Endothelial cell of umbilical vein (primary cell): ENCODE results near the gene ENGASE. TPM values are rescaled to one million over a fixed set of nuclear protein-coding genes. Genes with fewer than 3 reads are reported as not detected.

Experiments used
- BruUV-seq: library from RNA; stranded (reverse); fragments of 400-500 nt; replicated peaks from 2 replicates; lab custom pipeline; 2021; lab: Mats Ljungman, UMichigan
- CTCF ChIA-PET: fragments of 300-600, 350-600 bp; sonication (Branson Sonifier 250); formaldehyde crosslinking; loops from one replicate; lab custom pipeline; 2021; ENCODE audit warnings: antibody characterized with exemption, inconsistent platforms; lab: Charles Lee
- POLR2A ChIA-PET: fragments of 300-600, 350-600 bp; sonication (Branson Sonifier 250); formaldehyde crosslinking; loops from one replicate; lab custom pipeline; 2021; ENCODE audit warnings: antibody characterized with exemption, inconsistent platforms; lab: Charles Lee
- DNase-seq: peaks from one replicate; pipeline ENCODE4 v3.0.0-alpha.2; 2011; ENCODE audit warnings: low read depth, low spot score
- FAIRE-seq: peaks from 2 replicates; lab custom pipeline; 2011; peaks lifted over from hg19 to GRCh38; lab: Jason Lieb, UNC
- H2AFZ ChIP-seq: 2 replicates; pipeline ENCODE4 v1.6.0; 2012; ENCODE audit warnings: low read depth, low read length, control low read depth, inconsistent platforms
- H3K27ac ChIP-seq: 2 replicates; pipeline ENCODE4 v1.5.1; 2011; ENCODE audit warnings: low read depth, mild to moderate bottlenecking, control low read depth, low read length, moderate library complexity; ENCODE audit not compliant: insufficient read depth
- H3K27me3 ChIP-seq, 2 experiments: 2 replicates each; pipeline versions ENCODE4 v1.6.0 to v1.6.1; 2011; ENCODE audit warnings: low read length in 2 of 2, mixed read lengths in 1 of 2; ENCODE audit not compliant: control insufficient read depth in 2 of 2, insufficient read depth in 2 of 2
- H3K36me3 ChIP-seq, 2 experiments: 2 replicates in 1 of 2; 3 replicates in 1 of 2; pipeline ENCODE4 v1.5.1; 2011; ENCODE audit warnings: low read length in 2 of 2, mild to moderate bottlenecking in 1 of 2, moderate library complexity in 1 of 2; ENCODE audit not compliant: control insufficient read depth in 2 of 2, insufficient read depth in 2 of 2; ENCODE audit errors: extremely low read depth in 1 of 2
- H3K4me1 ChIP-seq: 3 replicates; pipeline ENCODE4 v1.5.1; 2011; ENCODE audit warnings: mild to moderate bottlenecking, low read length; ENCODE audit not compliant: control insufficient read depth, insufficient read depth; ENCODE audit errors: extremely low read depth
- H3K4me2 ChIP-seq: 2 replicates; pipeline ENCODE4 v1.6.1; 2011; ENCODE audit warnings: low read length, control low read depth, mixed read lengths; ENCODE audit not compliant: insufficient read depth
- H3K4me3 ChIP-seq, 3 experiments: fragments of 200-600 bp in 1 of 3; sonication (generic), shearing (Covaris generic) in 1 of 3; replicated peaks in 1 of 3; 2 replicates each; pipeline ENCODE4 v1.5.1; 2011 to 2016; ENCODE audit warnings: control low read depth in 3 of 3, low read length in 3 of 3, mild to moderate bottlenecking in 2 of 3, inconsistent platforms in 1 of 3, low read depth in 1 of 3, moderate library complexity in 1 of 3; ENCODE audit not compliant: insufficient read depth in 1 of 3
- H3K79me2 ChIP-seq: 2 replicates; pipeline ENCODE4 v1.6.0; 2012; ENCODE audit warnings: low read length, inconsistent platforms; ENCODE audit not compliant: control insufficient read depth, insufficient read depth
- H3K9ac ChIP-seq: replicated peaks from 2 replicates; pipeline ENCODE3; 2011; ENCODE audit warnings: low read length, control low read depth; ENCODE audit not compliant: insufficient read depth; ENCODE audit errors: extremely low read depth
- H3K9me1 ChIP-seq: replicated peaks from 3 replicates; pipeline ENCODE4 v1.6.0; 2011; ENCODE audit warnings: mild to moderate bottlenecking, low read length; ENCODE audit not compliant: control insufficient read depth, insufficient read depth; ENCODE audit errors: extremely low read depth
- H3K9me3 ChIP-seq: replicated peaks from 2 replicates; pipeline ENCODE4 v1.5.1; 2012; ENCODE audit warnings: low read length, inconsistent platforms; ENCODE audit not compliant: control insufficient read depth, insufficient read depth
- H4K20me1 ChIP-seq: replicated peaks from 2 replicates; pipeline ENCODE3; 2011; ENCODE audit warnings: mild to moderate bottlenecking, low read length; ENCODE audit not compliant: control insufficient read depth, insufficient read depth; ENCODE audit errors: extremely low read depth
- EZH2 ChIP-seq: IDR thresholded peaks from 2 replicates; pipeline ENCODE4 v1.6.1; 2012; ENCODE audit warnings: borderline replicate concordance, low read depth, mild to moderate bottlenecking, moderate library complexity, low read length, inconsistent platforms; ENCODE audit not compliant: severe bottlenecking
- FOS ChIP-seq: IDR thresholded peaks from 2 replicates; pipeline ENCODE4 v1.6.1; 2011; ENCODE audit warnings: mild to moderate bottlenecking, low read length, moderate library complexity, borderline replicate concordance; ENCODE audit not compliant: insufficient read depth
- GATA2 ChIP-seq: IDR thresholded peaks from 2 replicates; pipeline ENCODE4 v1.7.0; 2011; ENCODE audit warnings: low read depth, mild to moderate bottlenecking, moderate library complexity, mixed read lengths, low read length; ENCODE audit not compliant: insufficient read length, insufficient read depth
- JUN ChIP-seq: IDR thresholded peaks from 2 replicates; pipeline ENCODE4 v1.6.1; 2011; ENCODE audit warnings: borderline replicate concordance, low read depth; ENCODE audit not compliant: insufficient read length, insufficient read depth
- MYC ChIP-seq: IDR thresholded peaks from one replicate; pipeline ENCODE4 v1.6.1; 2011; ENCODE audit warnings: mild to moderate bottlenecking, low read depth, low read length
- POLR2A ChIP-seq: IDR thresholded peaks from 2 replicates; pipeline ENCODE4 v1.6.1; 2012; ENCODE audit warnings: low read depth, mild to moderate bottlenecking, control low read depth, low read length
- POLR2AphosphoS5 ChIP-seq: IDR thresholded peaks from 2 replicates; pipeline ENCODE4 v1.6.1; 2012; ENCODE audit warnings: low read depth, mild to moderate bottlenecking, control low read depth, low read length, moderate library complexity; ENCODE audit not compliant: insufficient read depth
- dilution Hi-C: fragments of 300-500 bp; cut with MboI; formaldehyde crosslinking; loops from one replicate; pipeline ENCODE4 v1.15.0; 2019; ENCODE audit warnings: low sequenced_read_pairs; ENCODE audit not compliant: extremely low pct_ligation_motif_present
- intact Hi-C: fragments of 100-400 bp; cut with micrococcal nuclease; formaldehyde crosslinking; loops from one replicate; pipeline ENCODE4 v1.10.0; 2022
- polyA plus RNA-seq, 4 experiments: library from polyadenylated mRNA; depleted of rRNA in 3 of 4; stranded (reverse) in 3 of 4; unstranded in 1 of 4; fragments of >200 nt; gene quantifications; 2 replicates each; pipeline versions ENCODE4 v1.2.1 to v1.2.3, GENCODE V29; 2011 to 2012; ENCODE audit warnings: missing spikeins in 1 of 4
- total RNA-seq: library from RNA; stranded (reverse); gene quantifications from 2 replicates; pipeline ENCODE4 v1.2.3, GENCODE V29; 2021
- TF ChIP-seq, protein P1 (sequence below): IDR thresholded peaks from 2 replicates; pipeline ENCODE4 v1.6.1; 2011; ENCODE audit not compliant: insufficient read depth, insufficient read length
- TF ChIP-seq, protein P2 (sequence below), 2 donors: IDR thresholded peaks; 1 replicate in 1 of 2; 2 replicates in 1 of 2; pipeline ENCODE4 v1.5.1; 2011; ENCODE audit warnings: low read length in 2 of 2, mild to moderate bottlenecking in 2 of 2, moderate library complexity in 2 of 2, control low read depth in 1 of 2, inconsistent platforms in 1 of 2, low read depth in 1 of 2; ENCODE audit not compliant: insufficient read depth in 1 of 2; ENCODE audit errors: extremely low read depth in 1 of 2

The ENGASE gene
- total and polyA plus RNA-seq, 2 donors (not counting 3 experiments of a cell fraction or from before 2014, with no cell fraction given): 13.7 to 20.8 TPM

DNA sequence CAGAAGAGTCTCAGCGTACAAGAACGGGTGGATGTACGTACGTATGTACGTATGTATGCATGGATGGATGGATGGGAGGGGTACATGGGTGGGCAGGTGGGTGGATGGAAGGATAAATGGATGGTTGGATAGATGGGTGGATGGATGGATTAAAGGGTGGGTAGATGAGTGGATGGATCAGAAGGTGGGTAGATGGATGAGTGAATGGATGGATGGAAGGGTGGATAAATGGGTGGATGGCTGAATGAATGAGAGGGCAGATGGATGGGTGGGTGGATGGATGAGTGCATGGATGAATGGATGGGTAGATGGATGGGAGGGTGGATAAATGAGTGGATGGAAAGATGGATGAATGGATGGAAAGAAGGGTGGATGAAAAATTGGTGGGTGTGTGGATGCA lies 45.6 kb downstream of the ENGASE start:
- Histone ChIP-seq H3K79me2 (no peaks in the 10 kb centered on the region), H3K27me3 (no peaks in the 10 kb centered on the region), H4K20me1 (no peaks in the 10 kb centered on the region), H3K4me3 (no peak overlapping the region), H3K36me3 (no peaks in the 10 kb centered on the region), H3K4me1 (no peaks in the 10 kb centered on the region), H2AFZ (no peak overlapping the region), H3K4me2 (no peak overlapping the region), H3K9ac (no peak overlapping the region), H3K9me1 (no peaks in the 10 kb centered on the region), H3K27ac (no peak overlapping the region), H3K9me3 (no peaks in the 10 kb centered on the region)
- DNase-seq (no peak), FAIRE-seq (no peak)
- CTCF ChIA-PET: no interaction called here
- dilution Hi-C loops (no loop called here), intact Hi-C loops (no loop called here)
- no TSS peak for BruUV-seq
- POLR2A ChIA-PET: no interaction called here
- TF ChIP-seq, protein P1, sequence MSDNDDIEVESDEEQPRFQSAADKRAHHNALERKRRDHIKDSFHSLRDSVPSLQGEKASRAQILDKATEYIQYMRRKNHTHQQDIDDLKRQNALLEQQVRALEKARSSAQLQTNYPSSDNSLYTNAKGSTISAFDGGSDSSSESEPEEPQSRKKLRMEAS: no peak
- no peak for TF ChIP-seq JUN
- no peak for TF ChIP-seq POLR2A
- TF ChIP-seq, protein P2, sequence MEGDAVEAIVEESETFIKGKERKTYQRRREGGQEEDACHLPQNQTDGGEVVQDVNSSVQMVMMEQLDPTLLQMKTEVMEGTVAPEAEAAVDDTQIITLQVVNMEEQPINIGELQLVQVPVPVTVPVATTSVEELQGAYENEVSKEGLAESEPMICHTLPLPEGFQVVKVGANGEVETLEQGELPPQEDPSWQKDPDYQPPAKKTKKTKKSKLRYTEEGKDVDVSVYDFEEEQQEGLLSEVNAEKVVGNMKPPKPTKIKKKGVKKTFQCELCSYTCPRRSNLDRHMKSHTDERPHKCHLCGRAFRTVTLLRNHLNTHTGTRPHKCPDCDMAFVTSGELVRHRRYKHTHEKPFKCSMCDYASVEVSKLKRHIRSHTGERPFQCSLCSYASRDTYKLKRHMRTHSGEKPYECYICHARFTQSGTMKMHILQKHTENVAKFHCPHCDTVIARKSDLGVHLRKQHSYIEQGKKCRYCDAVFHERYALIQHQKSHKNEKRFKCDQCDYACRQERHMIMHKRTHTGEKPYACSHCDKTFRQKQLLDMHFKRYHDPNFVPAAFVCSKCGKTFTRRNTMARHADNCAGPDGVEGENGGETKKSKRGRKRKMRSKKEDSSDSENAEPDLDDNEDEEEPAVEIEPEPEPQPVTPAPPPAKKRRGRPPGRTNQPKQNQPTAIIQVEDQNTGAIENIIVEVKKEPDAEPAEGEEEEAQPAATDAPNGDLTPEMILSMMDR (IDR thresholded peaks at IDR 0.05; ENCODE audit: extremely low read depth in 1 of 2, insufficient read depth in 1 of 2, low read depth in 1 of 2, low read length in 2 of 2): no peak
- no peak for TF ChIP-seq POLR2AphosphoS5
- TF ChIP-seq MYC: no peak
- no peak for TF ChIP-seq GATA2
- no peak for TF ChIP-seq FOS
- TF ChIP-seq EZH2: no peak
